GM21576 (cell line): ENCODE data around the gene CYP2D6.

Source experiments
- ATAC-seq: cut with Tn5 transposase; IDR thresholded peaks from one replicate; pipeline ENCODE4 v1.9.1; 2021; ENCODE audit warnings: mild to moderate bottlenecking, moderate library complexity; ENCODE audit not compliant: unreplicated experiment

CYP2D6 gene

DNA sequence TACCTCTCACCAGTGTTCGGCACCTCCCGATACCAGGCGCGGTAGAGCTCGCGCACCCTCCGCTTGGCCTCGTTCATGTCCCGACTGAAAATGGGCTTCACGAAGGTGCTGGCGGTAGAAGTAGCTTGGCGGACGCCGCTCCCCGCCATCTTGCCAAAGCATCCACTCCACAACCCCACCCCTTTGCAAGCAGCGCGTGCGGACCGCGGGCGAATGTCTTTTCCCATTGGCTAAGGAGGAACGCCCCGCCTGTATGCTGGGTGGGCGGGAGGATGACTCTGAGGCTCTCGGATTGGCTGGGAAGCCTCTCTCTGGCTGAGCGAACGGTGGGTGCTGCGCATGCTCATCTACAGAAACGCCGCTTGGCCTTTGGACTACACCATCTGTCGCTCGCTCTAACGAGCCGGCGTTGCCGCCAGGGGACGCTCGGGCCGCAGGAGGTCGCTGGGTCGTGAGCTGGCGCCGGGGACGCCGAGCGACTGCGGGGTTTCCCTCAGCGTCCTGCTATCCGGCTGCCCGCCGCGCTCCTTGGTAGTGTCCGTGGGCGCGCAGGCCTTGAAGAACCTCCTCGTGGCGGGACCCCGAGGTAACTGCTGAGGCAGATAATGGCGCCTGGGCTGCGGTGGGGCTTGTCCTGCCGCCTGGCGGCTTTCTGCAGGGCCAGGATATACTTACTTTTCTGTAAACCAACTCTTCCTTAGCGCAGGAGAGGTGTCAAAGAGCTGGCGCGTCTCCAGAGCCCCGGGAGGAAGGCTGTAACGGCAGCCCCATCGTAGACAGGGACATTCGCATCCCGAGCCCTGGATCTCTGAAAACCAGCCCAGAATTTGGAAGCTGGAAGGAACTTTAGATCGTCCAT, 39.8 kb downstream of the CYP2D6 start, which contains the start of gene NDUFA6:
Gene NDUFA6 (minus strand): TSS at position 177 of the 859 bp plus-strand sequence. CDS start 28 bp downstream, at position 149.
- ATAC-seq = peak; percentile 87

DNA sequence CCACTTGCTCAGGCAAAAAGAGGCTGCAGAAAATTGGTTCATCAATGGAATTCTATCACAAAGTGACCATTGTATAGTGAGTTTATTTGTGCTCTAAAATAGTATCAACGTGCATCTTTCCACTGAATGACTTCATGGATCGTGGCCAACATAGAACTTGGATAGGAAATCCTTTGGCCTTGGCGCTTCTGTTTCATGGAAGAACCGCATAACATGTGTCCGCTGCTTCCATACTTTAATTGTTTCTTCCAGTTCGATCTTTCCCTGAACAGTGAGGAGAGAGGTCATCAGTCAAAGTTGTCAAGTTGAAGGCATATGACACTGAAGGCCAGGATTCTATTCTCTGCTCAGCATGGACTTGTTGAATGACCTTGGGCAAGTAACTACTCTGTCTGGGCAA, 44.6 kb downstream of the CYP2D6 start:
- ATAC-seq = no peak

GRCh38 chr22:42084874-42085273, 45.7 kb downstream of the CYP2D6 start:
- ATAC-seq = no peak

GRCh38 chr22:42083119-42083518, 47.5 kb downstream of the CYP2D6 start:
- ATAC-seq = no peak

- ATAC-seq = no peak
Observed at GRCh38 chr22:42080287-42080686, 50.3 kb downstream of the CYP2D6 start.

- peak; percentile 81 for ATAC-seq
Observed at GRCh38 chr22:42079319-42080251, 51.0 kb downstream of the CYP2D6 start, which contains the start of gene SMDT1. SMDT1 (plus strand) TSS chr22:42079700; CDS start chr22:42079769, 69 bp downstream.

GRCh38 chr22:42078469-42079318, 51.9 kb downstream of the CYP2D6 start:
- ATAC-seq = peak; percentile 2

- no peak for ATAC-seq
Observed at GRCh38 chr22:42077486-42078125, 53.0 kb downstream of the CYP2D6 start.

DNA sequence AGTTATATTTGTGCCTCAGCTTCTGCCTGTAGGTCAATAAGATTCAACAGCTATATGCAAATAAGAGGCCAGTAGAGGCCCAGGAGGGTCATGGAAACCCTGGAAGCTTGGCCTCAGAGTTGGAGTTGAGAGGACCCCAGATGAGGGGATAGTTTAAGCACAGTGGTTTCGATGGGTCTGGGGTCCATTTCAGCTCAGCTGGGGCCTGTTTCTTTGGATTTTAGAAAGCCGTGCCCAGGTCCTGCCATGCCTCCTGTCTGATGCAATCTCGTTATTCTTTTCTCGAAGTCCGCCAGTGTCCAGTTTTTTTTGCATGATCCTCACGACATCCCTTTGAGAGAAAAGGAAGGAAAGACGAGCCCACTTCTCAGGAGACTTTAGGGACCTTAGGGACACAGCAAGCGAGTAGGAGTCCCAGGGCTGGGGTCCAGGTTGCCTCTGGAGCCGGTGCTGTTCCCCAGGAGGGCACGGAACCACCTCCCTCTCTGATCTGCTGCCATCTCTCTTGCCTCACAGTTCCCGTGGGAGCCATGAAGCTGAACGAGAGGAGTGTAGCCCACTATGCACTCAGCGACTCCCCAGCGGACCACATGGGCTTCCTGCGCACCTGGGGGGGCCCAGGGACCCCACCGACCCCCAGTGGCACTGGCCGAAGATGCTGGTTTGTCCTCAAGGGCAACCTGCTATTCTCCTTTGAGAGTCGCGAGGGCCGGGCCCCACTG, 53.7 kb downstream of the CYP2D6 start:
- no peak for ATAC-seq
